Endodermal cell (in vitro differentiated cells): ENCODE measurements around the gene SLC5A1. TPM values are rescaled to one million over a fixed set of nuclear protein-coding genes. Genes with fewer than 3 reads are reported as not detected.

Experiments used
- DNase-seq: peaks from one replicate; pipeline ENCODE4 v3.0.0-alpha.2; 2017
- H3K27ac ChIP-seq: 2 replicates; pipeline ENCODE4 v1.5.1; 2013; ENCODE audit warnings: mild to moderate bottlenecking, low read depth, low read length, moderate library complexity
- H3K27me3 ChIP-seq: 2 replicates; pipeline ENCODE4 v1.6.1; 2013; ENCODE audit warnings: mild to moderate bottlenecking, low read length, moderate library complexity; ENCODE audit not compliant: insufficient read depth, control insufficient read depth, poor library complexity, severe bottlenecking
- H3K36me3 ChIP-seq: 2 replicates; pipeline ENCODE4 v1.7.0; 2013; ENCODE audit warnings: mild to moderate bottlenecking, low read length, moderate library complexity; ENCODE audit not compliant: control insufficient read depth, insufficient read depth
- H3K4me1 ChIP-seq: one replicate; pipeline ENCODE4 v1.7.0; 2013; ENCODE audit warnings: low read length; ENCODE audit not compliant: control insufficient read depth, insufficient read depth
- H3K4me3 ChIP-seq: 2 replicates; pipeline ENCODE4 v1.5.1; 2013; ENCODE audit warnings: mild to moderate bottlenecking, low read length, moderate library complexity
- H3K9ac ChIP-seq: 2 replicates; pipeline ENCODE4 v1.6.1; 2013; ENCODE audit warnings: mild to moderate bottlenecking, low read length, moderate library complexity; ENCODE audit not compliant: poor library complexity, severe bottlenecking; ENCODE audit errors: extremely low read depth
- H3K9me3 ChIP-seq: 2 replicates; pipeline ENCODE4 v1.6.1; 2013; ENCODE audit warnings: mild to moderate bottlenecking, low read length, moderate library complexity; ENCODE audit not compliant: control insufficient read depth
- H3K27ac Mint-ChIP-seq: 2 replicates; pipeline ENCODE4 v1.8.0; 2020; ENCODE audit warnings: mixed read lengths
- H3K27me3 Mint-ChIP-seq: 2 replicates; pipeline ENCODE4 v1.8.0; 2021; ENCODE audit warnings: mild to moderate bottlenecking, mixed read lengths; ENCODE audit not compliant: insufficient read depth
- H3K36me3 Mint-ChIP-seq: 2 replicates; pipeline ENCODE4 v1.8.0; 2020; ENCODE audit warnings: low read depth, mixed read lengths
- H3K4me1 Mint-ChIP-seq: 2 replicates; pipeline ENCODE4 v1.8.0; 2020; ENCODE audit warnings: mixed read lengths
- H3K4me3 Mint-ChIP-seq: 2 replicates; pipeline ENCODE4 v1.8.0; 2020; ENCODE audit warnings: mild to moderate bottlenecking, moderate library complexity, mixed read lengths
- H3K9me3 Mint-ChIP-seq: 2 replicates; pipeline ENCODE4 v1.8.0; 2020; ENCODE audit warnings: mild to moderate bottlenecking, mixed read lengths
- CTCF ChIP-seq: fragments of 200-600 bp; sonication (generic); conservative IDR thresholded peaks from 2 replicates; pipeline ENCODE4 v1.5.0; 2021; ENCODE audit warnings: antibody characterized with exemption, mild to moderate bottlenecking
- WGBS, 2 experiments: methylation state at CpG; one replicate each; pipeline versions ENCODE4 v1.1.5 to v1.1.7; 2013; ENCODE audit warnings: missing lambda C conversion rate in 2 of 2, mixed read lengths in 1 of 2; ENCODE audit not compliant: insufficient coverage in 1 of 2, insufficient read length in 1 of 2; 5-methylcytosine and 5-hydroxymethylcytosine counted together
- total RNA-seq, 2 donors: library from RNA; stranded (reverse); fragmentation: NEBNext Ultra II Directional in 1 of 2; extraction: Animal tissue kit (Norgen Biotek cat#: 25700) in 1 of 2; gene quantifications; 2 replicates in 1 of 2; 3 replicates in 1 of 2; pipeline ENCODE4 v1.2.1, GENCODE V29; 2021

The SLC5A1 gene
- total RNA-seq, 2 donors from 2014 or later = not detected

- H3K27ac ChIP-seq = no peak overlapping the region
- 100% methylated on average over 1 of the region's 1 CpG; no CpG with 5 or more reads in 1 of the 2 experiments for WGBS, 2 experiments
- no peaks in the 10 kb centered on the region for H3K4me1 ChIP-seq
- Mint-ChIP-seq H3K27me3 (peaks cover 17% of the 10 kb centered on the region), H3K36me3 (no peaks in the 10 kb centered on the region), H3K9me3 (peaks cover 18% of the 10 kb centered on the region), H3K4me1 (no peaks in the 10 kb centered on the region), H3K4me3 (no peak overlapping the region), H3K27ac (no peak overlapping the region)
- TF ChIP-seq CTCF = no peak
- DNase-seq = no peak
- H3K9ac ChIP-seq = no peak overlapping the region
- no peaks in the 10 kb centered on the region for H3K27me3 ChIP-seq
- H3K36me3 ChIP-seq = no peaks in the 10 kb centered on the region
- H3K9me3 ChIP-seq = peaks cover 15% of the 10 kb centered on the region
- no peak overlapping the region for H3K4me3 ChIP-seq
These were observed 29.9 kb upstream of the SLC5A1 start for GRCh38 chr22:32013200-32013599.

GRCh38 chr22:32016081-32016480 lies 27.0 kb upstream of the SLC5A1 start:
- no peaks in the 10 kb centered on the region for H3K4me1 Mint-ChIP-seq
- H3K27me3 ChIP-seq = no peaks in the 10 kb centered on the region
- no peak overlapping the region for H3K27ac ChIP-seq
- DNase-seq = no peak
- no peak overlapping the region for H3K27ac Mint-ChIP-seq
- H3K9ac ChIP-seq = no peak overlapping the region
- TF ChIP-seq CTCF = no peak
- peaks cover 18% of the 10 kb centered on the region for H3K9me3 Mint-ChIP-seq
- peaks cover 9% of the 10 kb centered on the region for H3K27me3 Mint-ChIP-seq
- H3K36me3 ChIP-seq = no peaks in the 10 kb centered on the region
- peaks cover 15% of the 10 kb centered on the region for H3K9me3 ChIP-seq
- no peak overlapping the region for H3K4me3 ChIP-seq
- H3K36me3 Mint-ChIP-seq = no peaks in the 10 kb centered on the region
- no peaks in the 10 kb centered on the region for H3K4me1 ChIP-seq
- WGBS, 2 experiments = 89 to 92% methylated on average over 2 to 5 of the region's 5 CpGs
- H3K4me3 Mint-ChIP-seq = no peak overlapping the region

- H3K36me3 ChIP-seq = no peaks in the 10 kb centered on the region
- no peak for TF ChIP-seq CTCF
- Mint-ChIP-seq H3K4me1 (peaks cover 2% of the 10 kb centered on the region), H3K27me3 (peaks cover 6% of the 10 kb centered on the region), H3K9me3 (peaks cover 10% of the 10 kb centered on the region), H3K36me3 (no peaks in the 10 kb centered on the region), H3K27ac (no peak overlapping the region), H3K4me3 (no peak overlapping the region)
- no peak overlapping the region for H3K4me3 ChIP-seq
- H3K27me3 ChIP-seq = no peaks in the 10 kb centered on the region
- 79 to 88% methylated on average over 1 to 2 of the region's 2 CpGs for WGBS, 2 experiments
- no peaks in the 10 kb centered on the region for H3K4me1 ChIP-seq
- no peak overlapping the region for H3K27ac ChIP-seq
- H3K9me3 ChIP-seq = peaks cover 9% of the 10 kb centered on the region
- no peak for DNase-seq
- H3K9ac ChIP-seq = no peak overlapping the region
These were observed 25.0 kb upstream of the SLC5A1 start for GRCh38 chr22:32018056-32018455.
